Measurements from ENCODE around the gene SELENOO. TPM values are rescaled to one million over a fixed set of nuclear protein-coding genes. Genes with fewer than 3 reads are reported as not detected.

SELENOO gene
- polyA plus RNA-seq, 3 donors from 2014 or later, result 2.6 to 5.7 (median 3.6) TPM

DNA sequence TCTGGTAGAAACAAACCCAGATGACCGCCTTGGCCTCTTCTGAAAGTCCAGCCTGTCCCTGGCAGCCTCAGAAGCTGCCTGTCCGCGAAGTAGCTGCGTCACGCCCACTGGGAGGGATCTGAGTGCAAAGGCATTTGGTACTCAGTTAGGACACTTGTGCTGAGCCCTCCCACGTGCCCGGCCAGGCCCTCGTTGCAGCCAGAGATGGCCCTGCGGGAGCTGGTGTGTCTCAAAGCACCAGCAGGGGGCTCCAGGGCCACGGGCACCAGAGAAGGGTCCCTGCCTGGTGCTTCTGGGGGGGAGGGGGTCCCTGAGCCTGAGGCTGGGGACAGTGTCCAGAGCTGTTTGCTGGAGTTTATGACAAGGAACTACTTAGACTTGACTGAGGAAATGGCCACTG is 5.8 kb downstream of the SELENOO start:
- Mint-ChIP-seq H3K4me3 (no peak overlapping the region), H3K36me3 (peaks cover 4 to 12% (median 4%) of the 10 kb centered on the region in 3 donors), H3K4me1 (peaks cover 29 to 42% of the 10 kb centered on the region in 2 donors), H3K27ac (no peak overlapping the region), H3K27me3 (ENCODE audit: low read depth in 3 of 3) (peaks cover 0 to 2% (median 0%) of the 10 kb centered on the region in 3 donors), H3K9me3 (no peaks in the 10 kb centered on the region)
- no peak for DNase-seq

GRCh38 chr22:50207383-50208140 is 6.8 kb downstream of the SELENOO start:
- no peak for DNase-seq
- Mint-ChIP-seq H3K4me3 (no peak overlapping the region), H3K27me3 (ENCODE audit: low read depth in 3 of 3) (peaks cover 0 to 2% (median 0%) of the 10 kb centered on the region in 3 donors), H3K27ac (peak overlapping the region in 1 of 6 donors; percentile 60), H3K36me3 (peaks cover 4 to 17% (median 7%) of the 10 kb centered on the region in 3 donors), H3K9me3 (no peaks in the 10 kb centered on the region), H3K4me1 (peaks cover 20 to 39% of the 10 kb centered on the region in 2 donors)

DNA sequence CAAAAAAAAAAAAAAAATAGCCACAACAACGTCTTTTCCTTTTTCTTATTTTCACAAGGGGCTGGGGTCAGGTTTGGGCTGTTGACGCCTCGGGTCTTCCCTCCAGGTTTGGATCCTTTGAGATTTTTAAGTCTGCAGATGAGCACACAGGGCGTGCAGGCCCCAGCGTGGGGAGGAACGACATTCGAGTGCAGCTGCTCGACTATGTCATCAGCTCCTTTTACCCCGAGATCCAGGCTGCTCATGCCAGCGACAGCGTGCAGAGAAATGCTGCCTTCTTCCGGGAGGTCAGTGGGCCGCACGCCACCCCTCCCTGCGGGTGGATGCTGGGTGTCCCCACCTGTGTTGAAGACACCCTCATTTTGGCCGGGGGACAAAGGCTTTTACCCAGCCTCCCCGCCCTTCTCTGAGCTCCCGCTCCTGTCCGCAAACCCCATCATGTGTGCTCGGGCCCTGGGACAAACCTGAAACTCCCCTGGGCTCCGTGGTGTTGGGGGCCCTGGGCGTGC is 7.7 kb downstream of the SELENOO start:
- peaks cover 21 to 43% of the 10 kb centered on the region in 2 donors for H3K4me1 Mint-ChIP-seq
- no peaks in the 10 kb centered on the region for H3K9me3 Mint-ChIP-seq
- peaks cover 4 to 24% (median 11%) of the 10 kb centered on the region in 3 donors for H3K36me3 Mint-ChIP-seq
- no peak for DNase-seq
- H3K4me3 Mint-ChIP-seq, result no peak overlapping the region
- H3K27ac Mint-ChIP-seq, result no peak overlapping the region
- peaks cover under 1 to 6% (median 2%) of the 10 kb centered on the region in 3 donors for H3K27me3 Mint-ChIP-seq (ENCODE audit: low read depth in 3 of 3)

DNA sequence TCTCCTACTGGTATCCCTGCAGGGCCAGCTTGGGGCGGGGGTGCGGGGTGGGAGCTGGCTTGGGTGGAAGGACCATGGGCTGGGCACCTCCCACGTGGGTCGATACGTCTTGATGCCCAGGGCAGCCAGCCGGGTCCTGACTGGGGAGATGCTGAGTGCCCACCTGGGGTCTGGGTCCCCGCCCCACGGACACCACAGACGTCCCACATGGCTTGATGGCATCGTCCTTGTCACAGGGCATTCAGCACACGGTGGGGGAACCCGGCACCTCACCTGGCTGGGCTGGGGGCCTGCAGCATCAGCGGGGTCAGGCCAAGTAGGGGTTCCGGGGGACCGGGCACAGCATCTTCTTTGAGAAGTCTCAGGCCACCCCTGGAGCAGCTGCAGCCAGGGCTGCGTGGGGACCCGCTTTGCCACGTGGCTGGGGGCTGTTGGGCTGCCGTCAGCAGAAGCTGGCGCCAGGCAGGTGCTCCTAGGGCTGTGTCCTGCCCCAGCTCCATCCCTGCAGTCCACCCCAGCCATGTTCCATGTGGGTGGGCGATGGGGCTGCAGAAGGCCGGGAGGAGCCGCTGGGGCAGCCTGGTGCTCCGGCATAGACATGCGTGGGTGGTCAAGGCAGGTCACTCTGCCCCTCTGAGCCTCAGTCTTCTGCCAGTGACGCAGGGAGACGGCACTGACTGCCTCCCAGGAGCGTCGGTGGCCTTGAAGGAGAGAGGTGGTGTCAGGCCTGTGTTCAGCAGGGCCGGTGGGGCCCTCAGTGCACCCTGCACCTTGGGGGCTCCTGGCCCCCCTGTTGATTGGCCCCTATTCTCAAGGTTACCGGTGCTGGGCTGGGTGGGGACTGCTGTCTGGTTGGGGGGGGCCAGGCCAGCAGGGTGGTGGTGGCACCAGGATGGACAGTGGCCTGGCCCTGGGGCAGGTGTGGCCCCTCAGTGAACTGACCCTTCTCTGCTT is 8.4 kb downstream of the SELENOO start:
- Mint-ChIP-seq H3K9me3 (no peaks in the 10 kb centered on the region), H3K36me3 (peaks cover 4 to 24% (median 11%) of the 10 kb centered on the region in 3 donors), H3K4me1 (peaks cover 22 to 37% of the 10 kb centered on the region in 2 donors), H3K4me3 (peak overlapping the region in 1 of 5 donors; percentile 5), H3K27ac (peak overlapping the region in 5 of 6 donors; percentile 56 to 82 (median 76)), H3K27me3 (ENCODE audit: low read depth in 3 of 3) (peaks cover 1 to 6% (median 2%) of the 10 kb centered on the region in 3 donors)
- no peak for DNase-seq

DNA sequence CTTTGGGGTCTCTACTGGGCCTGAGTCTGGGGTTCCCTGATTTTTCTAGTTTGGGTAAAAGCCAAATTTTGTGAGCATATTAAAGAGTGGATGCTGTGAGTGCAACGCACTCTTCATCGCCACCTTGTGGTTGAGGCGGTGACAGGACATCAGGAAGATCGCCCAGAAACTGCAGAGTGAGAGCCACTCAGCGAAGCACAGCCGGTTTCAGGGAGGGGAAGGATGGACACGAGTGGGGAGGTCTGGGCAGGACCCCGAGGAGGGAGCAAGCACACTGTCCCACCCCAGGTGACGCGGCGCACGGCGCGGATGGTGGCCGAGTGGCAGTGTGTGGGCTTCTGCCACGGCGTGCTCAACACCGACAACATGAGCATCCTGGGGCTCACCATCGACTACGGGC is 9.1 kb downstream of the SELENOO start:
- DNase-seq, result peak; percentile 62 to 68 (median 67)

DNA sequence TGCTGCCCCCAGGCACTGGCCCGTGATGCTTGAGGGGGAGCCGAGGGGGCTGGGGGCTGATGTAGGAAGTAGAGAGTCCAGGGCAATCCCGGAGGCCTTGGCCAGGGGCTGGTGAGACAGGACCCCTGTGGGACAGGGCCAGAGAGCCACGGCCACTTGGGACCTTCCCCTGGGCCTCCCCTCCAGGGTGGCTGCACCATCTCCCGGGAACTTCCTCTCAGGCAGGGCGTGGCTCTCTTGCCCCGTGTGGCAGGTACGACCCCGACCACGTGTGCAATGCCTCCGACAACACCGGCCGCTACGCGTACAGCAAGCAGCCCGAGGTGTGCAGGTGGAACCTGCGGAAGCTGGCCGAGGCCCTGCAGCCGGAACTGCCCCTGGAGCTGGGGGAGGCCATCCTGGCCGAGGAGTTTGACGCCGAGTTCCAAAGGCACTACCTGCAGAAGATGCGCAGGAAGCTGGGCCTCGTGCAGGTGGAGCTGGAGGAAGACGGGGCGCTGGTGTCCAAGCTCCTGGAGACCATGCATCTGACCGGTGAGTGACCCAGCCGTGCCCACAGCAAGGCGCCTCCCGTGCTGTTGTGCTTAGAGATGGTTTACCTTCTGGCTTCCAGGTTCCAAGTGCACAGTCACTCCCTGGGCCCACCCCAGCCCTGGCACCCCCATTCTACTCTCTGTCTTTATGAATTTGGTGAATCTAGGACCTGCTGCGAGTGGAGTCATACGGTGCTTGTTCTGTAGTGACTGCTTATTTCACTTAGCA is 9.7 kb downstream of the SELENOO start:
- Mint-ChIP-seq H3K4me1 (peaks cover 18 to 34% of the 10 kb centered on the region in 2 donors), H3K27me3 (ENCODE audit: low read depth in 3 of 3) (peaks cover 1 to 6% (median 4%) of the 10 kb centered on the region in 3 donors), H3K9me3 (no peaks in the 10 kb centered on the region), H3K4me3 (no peak overlapping the region), H3K27ac (no peak overlapping the region), H3K36me3 (peaks cover 4 to 29% (median 16%) of the 10 kb centered on the region in 3 donors)
- DNase-seq, result no peak

More for the DNA sequence above, 9.1 kb downstream of the SELENOO start:
- H3K4me3 Mint-ChIP-seq, result peak overlapping the region in 1 of 5 donors; percentile 5
- peak overlapping the region; percentile 53 to 82 (median 73) for H3K27ac Mint-ChIP-seq
- no peaks in the 10 kb centered on the region for H3K9me3 Mint-ChIP-seq
- H3K4me1 Mint-ChIP-seq, result peaks cover 23 to 36% of the 10 kb centered on the region in 2 donors
- peaks cover 1 to 6% (median 2%) of the 10 kb centered on the region in 3 donors for H3K27me3 Mint-ChIP-seq (ENCODE audit: low read depth in 3 of 3)
- peaks cover 4 to 27% (median 14%) of the 10 kb centered on the region in 3 donors for H3K36me3 Mint-ChIP-seq

- H3K4me3 Mint-ChIP-seq, result peak overlapping the region in 1 of 5 donors; percentile 18
- peaks cover 18 to 34% of the 10 kb centered on the region in 2 donors for H3K4me1 Mint-ChIP-seq
- H3K36me3 Mint-ChIP-seq, result peaks cover 4 to 31% (median 16%) of the 10 kb centered on the region in 3 donors
- peaks cover 1 to 6% (median 5%) of the 10 kb centered on the region in 3 donors for H3K27me3 Mint-ChIP-seq (ENCODE audit: low read depth in 3 of 3)
- peak overlapping the region in 2 of 6 donors; percentile 7 to 57 for H3K27ac Mint-ChIP-seq
- H3K9me3 Mint-ChIP-seq, result no peaks in the 10 kb centered on the region
- DNase-seq, result no peak
These were observed 10.3 kb downstream of the SELENOO start for GRCh38 chr22:50211147-50211546.

DNA sequence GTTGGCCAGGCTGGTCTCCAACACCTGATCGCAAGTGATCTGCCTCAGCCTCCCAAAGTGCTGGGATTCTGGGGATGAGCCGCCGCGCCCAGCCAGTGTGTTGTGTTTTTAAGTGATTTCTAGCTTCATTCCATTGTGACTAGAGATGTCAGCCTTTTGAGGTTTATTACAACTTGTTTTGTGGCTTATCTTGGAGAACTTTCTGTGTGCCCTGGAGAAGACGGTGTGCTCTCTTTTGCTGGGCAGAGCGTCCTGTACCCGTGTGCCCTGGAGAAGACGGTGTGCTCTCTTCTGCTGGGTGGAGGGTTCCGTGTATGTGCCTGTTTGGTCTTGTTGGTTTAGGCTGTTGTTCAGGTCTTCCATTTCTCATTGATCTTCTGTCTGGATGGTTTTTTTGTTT is 12.5 kb downstream of the SELENOO start:
- Mint-ChIP-seq H3K27me3 (ENCODE audit: low read depth in 3 of 3) (peaks cover 3 to 13% (median 6%) of the 10 kb centered on the region in 3 donors), H3K9me3 (no peaks in the 10 kb centered on the region), H3K27ac (peak overlapping the region in 3 of 6 donors; percentile 37 to 56 (median 45)), H3K4me3 (no peak overlapping the region), H3K4me1 (peaks cover 14 to 34% of the 10 kb centered on the region in 2 donors), H3K36me3 (peaks cover 4 to 32% (median 16%) of the 10 kb centered on the region in 3 donors)
- no peak for DNase-seq

- Mint-ChIP-seq H3K27ac (peak overlapping the region in 3 of 6 donors; percentile 45 to 65 (median 56)), H3K4me1 (peaks cover 10 to 27% of the 10 kb centered on the region in 2 donors), H3K27me3 (ENCODE audit: low read depth in 3 of 3) (peaks cover 5 to 16% (median 8%) of the 10 kb centered on the region in 3 donors), H3K4me3 (no peak overlapping the region), H3K9me3 (no peaks in the 10 kb centered on the region), H3K36me3 (peaks cover 0 to 27% (median 11%) of the 10 kb centered on the region in 3 donors)
- no peak for DNase-seq
These were observed 14.7 kb downstream of the SELENOO start for GRCh38 chr22:50215297-50216054.

GRCh38 chr22:50216055-50216683 is 15.4 kb downstream of the SELENOO start:
- H3K27me3 Mint-ChIP-seq (ENCODE audit: low read depth in 3 of 3), result peaks cover 5 to 18% (median 8%) of the 10 kb centered on the region in 3 donors
- no peak overlapping the region for H3K4me3 Mint-ChIP-seq
- peaks cover 10 to 24% of the 10 kb centered on the region in 2 donors for H3K4me1 Mint-ChIP-seq
- peak overlapping the region in 2 of 6 donors; percentile 55 to 56 for H3K27ac Mint-ChIP-seq
- peaks cover 0 to 28% (median 11%) of the 10 kb centered on the region in 3 donors for H3K36me3 Mint-ChIP-seq
- DNase-seq, result no peak
- no peaks in the 10 kb centered on the region for H3K9me3 Mint-ChIP-seq

GRCh38 chr22:50216684-50217520 is 16.1 kb downstream of the SELENOO start:
- Mint-ChIP-seq H3K4me1 (peaks cover 10 to 22% of the 10 kb centered on the region in 2 donors), H3K9me3 (no peaks in the 10 kb centered on the region), H3K27ac (no peak overlapping the region), H3K4me3 (no peak overlapping the region), H3K27me3 (ENCODE audit: low read depth in 3 of 3) (peaks cover 5 to 18% (median 8%) of the 10 kb centered on the region in 3 donors), H3K36me3 (peaks cover 0 to 28% (median 11%) of the 10 kb centered on the region in 3 donors)
- DNase-seq, result no peak

Measured in immature natural killer cell (primary cell).